Measurements from ENCODE around the gene CADM4.

Gene CADM4

DNA sequence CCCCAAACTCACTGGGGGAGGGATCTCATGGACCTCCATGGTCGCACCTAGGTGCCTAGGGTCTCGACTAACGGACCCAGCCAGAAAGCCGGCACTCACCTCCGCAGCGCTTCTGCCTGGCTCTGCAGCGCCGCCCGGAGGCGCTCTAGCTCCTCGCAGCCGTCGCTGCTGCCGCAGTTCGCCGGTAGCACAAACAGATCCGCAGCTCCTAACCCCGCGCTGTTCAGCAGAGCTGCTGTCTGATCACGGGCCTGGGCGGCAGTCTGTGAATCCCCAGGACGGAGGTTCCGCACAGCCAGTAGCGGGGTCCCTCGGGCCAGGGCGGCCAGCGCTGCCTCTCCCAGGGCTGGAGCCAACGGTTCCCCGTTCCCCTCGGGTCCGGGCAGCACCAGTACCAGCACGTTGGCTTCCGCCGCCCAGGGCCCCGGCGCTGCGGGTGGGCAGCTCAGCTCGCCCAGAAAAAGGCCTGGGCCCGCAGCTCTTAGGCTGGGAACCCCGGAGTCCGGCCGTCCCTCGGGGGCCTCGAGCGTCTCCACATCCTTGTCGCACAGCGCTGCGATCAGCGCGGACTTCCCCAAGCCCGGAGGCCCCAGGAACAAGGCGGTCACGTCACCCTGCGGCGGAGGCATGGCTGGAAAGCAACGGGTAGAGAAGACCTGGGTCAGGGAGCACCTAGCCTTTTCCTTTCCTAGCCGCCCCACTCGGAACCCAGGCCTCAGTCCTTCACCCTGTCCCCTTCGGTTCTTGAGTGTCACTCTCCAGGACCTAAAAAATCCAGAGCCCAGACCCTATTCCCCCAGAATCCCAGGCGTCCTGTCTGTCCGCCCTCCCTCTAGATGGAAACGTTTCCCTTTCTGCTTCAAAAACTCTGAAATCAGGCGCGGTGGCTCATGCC, 44.7 kb downstream of the CADM4 start:
- no peak overlapping the region for H4K91ac ChIP-seq (ENCODE audit: low read depth, low read length, poor library complexity)
- peak overlapping the region; percentile 56 for H3K23ac ChIP-seq (ENCODE audit: low read depth, low read length, poor library complexity)
- H3K36me3 ChIP-seq (replicated peaks in 1 of 2; ENCODE audit: control insufficient read depth in 2 of 2, insufficient read depth in 2 of 2, low read length in 2 of 2) = peaks cover 31 to 68% of the 10 kb centered on the region in 2 donors
- H2BK12ac ChIP-seq (ENCODE audit: low read length) = no peak overlapping the region
- H3K4me3 ChIP-seq (ENCODE audit: low read length in 2 of 2) = peak overlapping the region; percentile 60 to 83
- peaks cover 17% of the 10 kb centered on the region for H3K79me1 ChIP-seq (ENCODE audit: low read depth, low read length)
- no CpG with 5 or more reads among the region's 64 CpGs for WGBS, 2 donors (ENCODE audit: extremely low coverage in 2 of 2, insufficient read length in 2 of 2, insufficient replicate concordance in 1 of 2)
- no peaks in the 10 kb centered on the region for H3K27me3 ChIP-seq (ENCODE audit: control insufficient read depth in 3 of 3, insufficient read depth in 3 of 3, low read depth in 1 of 3, low read length in 3 of 3)
- H3K27ac ChIP-seq (replicated peaks; ENCODE audit: low read length) = no peak overlapping the region
- no peaks in the 10 kb centered on the region for H3K9me3 ChIP-seq (replicated peaks in 1 of 2; ENCODE audit: control insufficient read depth in 2 of 2, insufficient read depth in 1 of 2, low read depth in 1 of 2, low read length in 2 of 2)
- no peak overlapping the region for H4K8ac ChIP-seq (ENCODE audit: low read depth, low read length)
- H2BK5ac ChIP-seq (ENCODE audit: low read length) = peak overlapping the region; percentile 42
- H2AFZ ChIP-seq (ENCODE audit: low read length) = peak overlapping the region; percentile 72
- peak overlapping the region; percentile 88 for H3K4me2 ChIP-seq (ENCODE audit: insufficient read depth, low read length, poor library complexity, severe bottlenecking)
- H3K4ac ChIP-seq (ENCODE audit: low read length) = no peak overlapping the region
- peaks cover 7 to 8% of the 10 kb centered on the region in 2 donors for H3K4me1 ChIP-seq (ENCODE audit: control insufficient read depth in 2 of 2, insufficient read depth in 1 of 2, low read depth in 1 of 2, low read length in 2 of 2)
- H2AK5ac ChIP-seq (ENCODE audit: low read depth, low read length) = peak overlapping the region; percentile 44
- peak overlapping the region; percentile 45 for H3K18ac ChIP-seq (ENCODE audit: low read length)
- H3K9ac ChIP-seq (ENCODE audit: low read depth, low read length, poor library complexity) = peak overlapping the region; percentile 96
- peak; percentile 53 for DNase-seq (ENCODE audit: low spot score)
- peak overlapping the region; percentile 91 for H3K14ac ChIP-seq (ENCODE audit: low read length)
- no peak overlapping the region for H2BK15ac ChIP-seq (ENCODE audit: low read length)
- H2BK120ac ChIP-seq (ENCODE audit: low read depth, low read length) = no peak overlapping the region

DNA sequence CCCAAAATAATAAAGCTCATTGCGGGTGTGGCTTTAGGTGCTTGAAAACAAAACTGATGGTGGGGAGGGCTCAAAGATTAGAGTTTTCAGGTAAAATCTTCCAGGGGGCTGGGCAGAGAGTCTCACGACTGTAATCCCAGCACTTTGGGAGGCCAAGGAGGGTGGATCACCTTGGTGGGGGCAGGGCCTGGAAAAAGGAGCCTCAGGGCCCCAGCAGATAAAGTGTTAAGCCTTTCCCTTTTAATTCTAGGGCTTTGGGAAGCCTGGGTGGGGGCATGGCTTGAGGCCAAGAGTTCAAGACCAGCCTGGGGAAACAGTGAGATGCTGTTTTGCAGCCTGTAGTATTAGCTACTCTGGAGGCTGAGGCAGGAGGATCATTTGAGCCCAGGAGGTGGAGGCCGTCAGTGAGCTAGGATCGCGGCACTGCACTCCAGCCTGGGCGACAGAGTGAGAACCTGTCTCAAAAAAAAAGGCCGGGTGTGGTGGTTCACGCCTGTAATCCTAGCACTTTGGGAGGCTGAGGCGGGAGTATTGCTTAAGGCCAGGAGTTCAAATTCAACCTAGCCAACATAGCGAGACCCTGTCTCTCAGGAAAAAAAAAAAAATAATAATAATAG, 45.5 kb downstream of the CADM4 start:
- Histone ChIP-seq H3K9ac (ENCODE audit: low read depth, low read length, poor library complexity) (no peak overlapping the region), H4K8ac (ENCODE audit: low read depth, low read length) (no peak overlapping the region), H4K91ac (ENCODE audit: low read depth, low read length, poor library complexity) (no peak overlapping the region), H3K27ac (replicated peaks; ENCODE audit: low read length) (no peak overlapping the region), H3K4me2 (ENCODE audit: insufficient read depth, low read length, poor library complexity, severe bottlenecking) (no peak overlapping the region), H2BK15ac (ENCODE audit: low read length) (no peak overlapping the region), H2BK5ac (ENCODE audit: low read length) (no peak overlapping the region), H3K79me1 (ENCODE audit: low read depth, low read length) (peaks cover 17% of the 10 kb centered on the region), H3K4ac (ENCODE audit: low read length) (no peak overlapping the region), H3K14ac (ENCODE audit: low read length) (no peak overlapping the region), H3K27me3 (ENCODE audit: control insufficient read depth in 3 of 3, insufficient read depth in 3 of 3, low read depth in 1 of 3, low read length in 3 of 3) (no peaks in the 10 kb centered on the region), H2AK5ac (ENCODE audit: low read depth, low read length) (no peak overlapping the region), H3K18ac (ENCODE audit: low read length) (no peak overlapping the region), H3K23ac (ENCODE audit: low read depth, low read length, poor library complexity) (no peak overlapping the region), H3K36me3 (replicated peaks in 1 of 2; ENCODE audit: control insufficient read depth in 2 of 2, insufficient read depth in 2 of 2, low read length in 2 of 2) (peaks cover 29 to 68% of the 10 kb centered on the region in 2 donors), H3K4me3 (ENCODE audit: low read length in 2 of 2) (peak overlapping the region in 1 of 2 donors; percentile 60), H2AFZ (ENCODE audit: low read length) (no peak overlapping the region), H3K9me3 (replicated peaks in 1 of 2; ENCODE audit: control insufficient read depth in 2 of 2, insufficient read depth in 1 of 2, low read depth in 1 of 2, low read length in 2 of 2) (no peaks in the 10 kb centered on the region), H3K4me1 (ENCODE audit: control insufficient read depth in 2 of 2, insufficient read depth in 1 of 2, low read depth in 1 of 2, low read length in 2 of 2) (peaks cover 7 to 8% of the 10 kb centered on the region in 2 donors), H2BK12ac (ENCODE audit: low read length) (no peak overlapping the region), H2BK120ac (ENCODE audit: low read depth, low read length) (no peak overlapping the region)
- no CpG with 5 or more reads among the region's 10 CpGs for WGBS, 2 donors (ENCODE audit: extremely low coverage in 2 of 2, insufficient read length in 2 of 2, insufficient replicate concordance in 1 of 2)
- DNase-seq (ENCODE audit: low spot score) = no peak

DNA sequence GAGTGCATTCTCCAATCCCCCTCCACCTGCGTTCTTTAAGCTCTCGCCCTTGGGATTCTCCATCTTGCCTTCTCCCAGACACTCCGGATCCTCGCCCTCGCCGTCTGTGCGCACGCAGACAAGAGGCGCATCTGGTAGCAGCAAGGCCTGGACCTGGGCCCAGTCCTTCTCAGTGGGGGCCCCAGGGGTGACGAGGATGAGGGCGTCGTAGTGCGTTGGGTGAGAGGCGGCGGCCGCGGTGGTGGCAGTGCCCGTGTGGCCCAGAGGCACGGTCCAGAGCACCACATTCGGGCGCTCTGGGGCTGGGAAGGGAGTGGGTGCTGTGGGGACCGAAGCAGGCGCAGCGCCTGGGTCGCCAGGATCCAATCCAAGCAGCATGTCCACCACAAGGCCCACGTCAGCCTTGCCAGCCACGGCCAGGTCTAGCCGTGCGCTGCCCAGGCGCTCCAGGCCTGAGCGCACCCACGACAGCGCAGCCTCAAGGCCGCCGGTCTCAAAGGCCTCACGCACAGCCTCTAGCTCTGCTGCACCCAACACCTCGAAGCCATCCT, 46.8 kb downstream of the CADM4 start:
- Histone ChIP-seq H3K4me1 (ENCODE audit: control insufficient read depth in 2 of 2, insufficient read depth in 1 of 2, low read depth in 1 of 2, low read length in 2 of 2) (peaks cover 7 to 8% of the 10 kb centered on the region in 2 donors), H2AK5ac (ENCODE audit: low read depth, low read length) (no peak overlapping the region), H2BK15ac (ENCODE audit: low read length) (no peak overlapping the region), H3K9ac (ENCODE audit: low read depth, low read length, poor library complexity) (peak overlapping the region; percentile 46), H4K8ac (ENCODE audit: low read depth, low read length) (no peak overlapping the region), H3K79me1 (ENCODE audit: low read depth, low read length) (peaks cover 17% of the 10 kb centered on the region), H2BK12ac (ENCODE audit: low read length) (no peak overlapping the region), H3K9me3 (replicated peaks in 1 of 2; ENCODE audit: control insufficient read depth in 2 of 2, insufficient read depth in 1 of 2, low read depth in 1 of 2, low read length in 2 of 2) (no peaks in the 10 kb centered on the region), H2AFZ (ENCODE audit: low read length) (no peak overlapping the region), H3K4me2 (ENCODE audit: insufficient read depth, low read length, poor library complexity, severe bottlenecking) (no peak overlapping the region), H3K27me3 (ENCODE audit: control insufficient read depth in 3 of 3, insufficient read depth in 3 of 3, low read depth in 1 of 3, low read length in 3 of 3) (no peaks in the 10 kb centered on the region), H3K14ac (ENCODE audit: low read length) (no peak overlapping the region), H3K4me3 (ENCODE audit: low read length in 2 of 2) (peak overlapping the region in 1 of 2 donors; percentile 30), H3K18ac (ENCODE audit: low read length) (peak overlapping the region; percentile 33), H3K36me3 (replicated peaks in 1 of 2; ENCODE audit: control insufficient read depth in 2 of 2, insufficient read depth in 2 of 2, low read length in 2 of 2) (peaks cover 30 to 62% of the 10 kb centered on the region in 2 donors), H3K27ac (replicated peaks; ENCODE audit: low read length) (no peak overlapping the region), H3K4ac (ENCODE audit: low read length) (no peak overlapping the region), H2BK5ac (ENCODE audit: low read length) (no peak overlapping the region), H4K91ac (ENCODE audit: low read depth, low read length, poor library complexity) (no peak overlapping the region), H3K23ac (ENCODE audit: low read depth, low read length, poor library complexity) (peak overlapping the region; percentile 45), H2BK120ac (ENCODE audit: low read depth, low read length) (no peak overlapping the region)
- DNase-seq (ENCODE audit: low spot score) = no peak
- no CpG with 5 or more reads among the region's 37 CpGs for WGBS, 2 donors (ENCODE audit: extremely low coverage in 2 of 2, insufficient read length in 2 of 2, insufficient replicate concordance in 1 of 2)

Data from neuronal stem cell (in vitro differentiated cells).